Endometrium (tissue), 2 donors: ENCODE results near the gene SNX30.

Experiments
- FAIRE-seq: peaks from 2 replicates; lab custom pipeline; 2012; peaks lifted over from hg19 to GRCh38; lab: Jason Lieb, UNC
- donor health status: control.
- donor health status: control.

Gene SNX30

GRCh38 chr9:112858005-112858404 is 107.4 kb downstream of the SNX30 start:
- no peak for FAIRE-seq

- no peak for FAIRE-seq
These were observed 108.1 kb downstream of the SNX30 start for GRCh38 chr9:112858625-112859147.

- no peak for FAIRE-seq
These were observed 109.9 kb downstream of the SNX30 start for GRCh38 chr9:112860451-112860850.

- FAIRE-seq: no peak
These were observed 110.6 kb downstream of the SNX30 start for GRCh38 chr9:112861155-112861554.

GRCh38 chr9:112861638-112862555 is 111.3 kb downstream of the SNX30 start:
- FAIRE-seq: no peak

GRCh38 chr9:112863214-112863613 is 112.7 kb downstream of the SNX30 start:
- FAIRE-seq: no peak

- no peak for FAIRE-seq
These were observed 113.2 kb downstream of the SNX30 start for GRCh38 chr9:112863746-112864145.

GRCh38 chr9:112864403-112864802 is 113.8 kb downstream of the SNX30 start:
- FAIRE-seq: no peak

GRCh38 chr9:112864982-112865381 is 114.4 kb downstream of the SNX30 start:
- no peak for FAIRE-seq

GRCh38 chr9:112866662-112867274 is 116.2 kb downstream of the SNX30 start:
- no peak for FAIRE-seq

- FAIRE-seq: no peak
These were observed 116.9 kb downstream of the SNX30 start for GRCh38 chr9:112867275-112867991.

GRCh38 chr9:112868461-112868860 is 117.9 kb downstream of the SNX30 start:
- no peak for FAIRE-seq

- FAIRE-seq: no peak
These were observed 118.5 kb downstream of the SNX30 start for GRCh38 chr9:112869041-112869529.

GRCh38 chr9:112869917-112870316 is 119.4 kb downstream of the SNX30 start:
- FAIRE-seq: no peak

- FAIRE-seq: no peak
These were observed 120.0 kb downstream of the SNX30 start for GRCh38 chr9:112870556-112870955.

GRCh38 chr9:112872019-112872418 is 121.5 kb downstream of the SNX30 start:
- no peak for FAIRE-seq

GRCh38 chr9:112873773-112874405 is 123.3 kb downstream of the SNX30 start:
- no peak for FAIRE-seq

GRCh38 chr9:112878752-112879151 is 128.2 kb downstream of the SNX30 start:
- no peak for FAIRE-seq

- no peak for FAIRE-seq
These were observed 130.1 kb downstream of the SNX30 start for GRCh38 chr9:112880650-112881049.

- FAIRE-seq: no peak
These were observed 130.8 kb downstream of the SNX30 start for GRCh38 chr9:112881331-112881730.

- no peak for FAIRE-seq
These were observed 133.5 kb downstream of the SNX30 start for GRCh38 chr9:112884101-112884500.

- no peak for FAIRE-seq
These were observed 134.2 kb downstream of the SNX30 start for GRCh38 chr9:112884721-112885120.
